NCI-H2081 treated with DMSO at 0.1 percent for 48 hours (cell line): ENCODE data around the gene CYBA.
A peak's percentile ranks its signal among the peaks of the same experiment; 100 is the strongest.

Experiments
- DNase-seq: peaks from one replicate; lab custom pipeline; 2025; lab: John Stamatoyannopoulos, UW

The CYBA gene

DNA sequence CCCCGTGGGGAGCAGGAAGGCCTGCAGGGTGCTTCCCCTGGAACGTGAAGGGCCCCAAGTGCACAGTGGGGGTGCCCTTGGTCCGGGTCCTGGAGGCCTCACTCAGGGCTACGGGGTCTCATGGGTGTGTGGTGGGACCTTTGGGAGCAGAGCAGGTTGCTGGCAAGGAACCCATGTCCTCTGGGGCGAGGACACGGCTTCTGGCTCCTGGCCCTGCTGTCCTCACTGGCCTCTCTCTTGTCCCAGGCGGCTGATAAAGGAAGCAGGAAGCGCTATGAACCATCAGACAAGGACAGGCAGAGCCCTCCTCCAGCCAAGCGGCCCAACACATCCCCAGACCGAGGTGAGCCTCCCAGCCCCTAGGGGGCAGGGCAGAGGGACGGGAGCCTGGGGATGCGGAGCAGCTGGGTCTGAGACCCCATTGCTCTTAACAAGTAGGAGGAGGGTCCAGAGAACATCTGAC is 22.3 kb downstream of the CYBA start:
- DNase-seq = no peak

DNA sequence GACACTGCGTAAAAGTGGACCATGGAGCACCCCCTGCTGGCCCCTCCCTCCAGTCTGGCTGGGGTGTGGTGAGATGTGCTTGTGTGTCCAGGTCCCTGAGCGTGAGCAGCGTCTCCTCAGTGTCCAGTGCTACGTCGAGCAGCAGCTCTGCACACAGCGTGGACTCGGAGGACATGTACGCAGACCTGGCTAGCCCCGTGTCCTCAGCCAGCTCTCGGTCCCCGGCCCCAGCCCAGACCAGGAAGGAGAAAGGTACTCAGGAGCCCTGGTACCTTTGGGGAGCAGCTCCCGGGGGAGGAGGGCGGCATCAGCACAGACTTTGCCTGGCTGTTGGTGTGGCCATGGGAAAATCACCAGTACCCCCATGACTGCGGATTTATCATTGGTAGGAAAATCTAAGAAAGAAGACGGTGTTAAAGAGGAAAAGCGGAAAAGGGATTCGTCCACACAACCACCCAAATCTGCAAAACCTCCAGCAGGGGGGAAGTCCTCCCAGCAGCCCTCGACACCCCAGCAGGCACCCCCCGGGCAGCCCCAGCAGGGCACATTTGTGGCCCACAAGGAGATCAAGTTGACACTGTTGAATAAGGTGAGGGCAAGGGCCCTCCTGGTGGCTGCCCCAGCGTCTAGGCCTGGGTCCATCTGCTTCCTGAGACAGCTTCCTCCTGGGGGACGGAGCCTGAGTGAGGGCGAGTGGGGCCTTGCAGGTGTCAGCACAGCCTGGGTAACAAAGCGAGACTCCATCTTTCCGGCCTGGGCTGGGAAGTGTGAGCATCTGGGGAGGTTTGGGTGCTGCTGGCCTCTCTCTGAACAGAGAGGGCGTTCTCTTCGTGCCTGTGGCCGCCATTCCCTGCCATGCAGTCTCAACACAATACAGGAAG is 23.1 kb downstream of the CYBA start:
- no peak for DNase-seq

DNA sequence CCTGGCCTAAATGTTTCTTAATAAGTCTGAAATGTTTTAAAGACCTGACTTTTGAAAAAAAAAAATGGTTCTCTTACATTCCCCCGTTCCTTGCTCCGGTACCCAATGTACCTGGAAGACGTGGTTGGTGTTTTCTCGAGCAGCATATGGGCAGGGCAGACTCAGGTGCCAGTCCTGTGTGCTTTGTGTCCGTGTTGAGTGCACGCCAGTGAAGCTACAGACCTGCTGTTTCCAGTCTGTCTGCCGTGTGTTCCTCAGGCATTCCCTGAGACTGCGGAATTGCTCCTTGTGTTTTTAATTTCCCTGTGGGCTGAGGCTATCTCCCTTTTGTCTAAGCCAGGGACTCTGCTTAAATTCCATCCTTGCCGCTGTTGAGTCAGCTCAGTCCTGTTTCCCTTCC is 24.2 kb downstream of the CYBA start:
- no peak for DNase-seq

DNA sequence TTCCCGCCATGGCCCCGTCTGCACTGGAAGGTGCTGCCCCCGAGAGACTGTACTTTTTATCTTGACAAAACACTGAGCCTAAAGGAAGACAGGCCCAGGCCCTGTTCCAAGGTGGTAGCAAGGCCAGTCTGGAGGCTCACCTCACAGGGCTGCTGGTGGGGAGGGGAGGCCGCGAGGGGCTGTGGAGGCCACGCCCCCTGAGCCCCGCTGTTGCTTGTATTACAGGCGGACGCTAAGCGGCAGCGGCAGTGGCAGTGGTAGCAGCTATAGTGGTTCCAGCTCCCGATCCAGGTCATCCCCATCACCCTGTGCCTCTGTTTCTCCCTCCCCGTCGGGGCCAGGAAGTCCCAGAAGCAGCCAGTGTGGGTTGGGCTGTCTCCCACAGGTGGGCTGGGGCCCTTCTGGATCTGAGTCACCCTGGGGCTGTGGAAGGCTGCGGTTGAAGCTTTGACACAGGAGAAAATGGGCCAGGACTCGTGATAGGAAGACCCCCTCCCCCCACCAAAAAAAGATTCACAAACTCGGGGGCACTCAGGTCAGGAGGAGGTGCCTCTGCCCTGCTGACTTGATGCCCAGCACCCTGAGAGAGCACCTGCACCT is 25.8 kb downstream of the CYBA start:
- no peak for DNase-seq

DNA sequence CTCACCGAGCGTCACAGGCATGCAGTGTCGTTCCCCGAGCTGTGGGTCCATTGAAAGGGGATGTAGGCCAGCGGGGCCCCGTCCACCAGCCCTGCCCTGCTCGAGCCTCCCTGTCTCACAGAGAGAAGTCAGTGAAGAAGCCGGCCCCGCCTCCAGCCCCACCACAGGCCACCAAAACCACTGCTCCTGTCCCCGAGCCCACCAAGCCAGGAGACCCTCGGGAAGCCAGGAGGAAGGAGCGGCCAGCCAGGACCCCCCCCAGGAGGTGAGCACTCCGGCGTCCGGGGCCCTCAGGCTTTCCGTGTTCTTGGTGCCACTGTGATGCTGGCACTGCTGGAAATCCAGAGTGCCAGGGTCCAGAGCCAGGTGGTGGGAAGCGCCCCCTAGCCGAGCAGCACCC is 26.4 kb downstream of the CYBA start:
- DNase-seq = no peak

DNA sequence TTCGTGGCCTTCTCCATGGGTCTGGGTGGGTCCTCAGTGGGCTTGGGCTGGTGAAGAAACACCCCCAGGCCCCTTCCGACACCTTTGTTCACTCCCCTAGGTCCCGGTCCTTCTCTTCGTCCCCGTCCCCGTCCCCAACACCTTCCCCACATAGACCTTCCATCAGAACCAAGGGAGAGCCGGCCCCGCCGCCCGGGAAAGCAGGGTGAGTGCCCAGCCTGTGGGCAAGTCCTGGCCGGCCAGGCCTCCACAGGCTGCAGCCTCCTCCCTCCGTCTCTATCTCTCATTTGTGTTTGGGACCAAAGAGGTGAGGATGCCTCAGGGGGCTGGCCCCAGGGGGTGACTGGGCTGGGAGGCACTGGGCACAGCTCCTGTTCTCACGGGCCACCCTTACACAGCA is 27.0 kb downstream of the CYBA start:
- DNase-seq = no peak

DNA sequence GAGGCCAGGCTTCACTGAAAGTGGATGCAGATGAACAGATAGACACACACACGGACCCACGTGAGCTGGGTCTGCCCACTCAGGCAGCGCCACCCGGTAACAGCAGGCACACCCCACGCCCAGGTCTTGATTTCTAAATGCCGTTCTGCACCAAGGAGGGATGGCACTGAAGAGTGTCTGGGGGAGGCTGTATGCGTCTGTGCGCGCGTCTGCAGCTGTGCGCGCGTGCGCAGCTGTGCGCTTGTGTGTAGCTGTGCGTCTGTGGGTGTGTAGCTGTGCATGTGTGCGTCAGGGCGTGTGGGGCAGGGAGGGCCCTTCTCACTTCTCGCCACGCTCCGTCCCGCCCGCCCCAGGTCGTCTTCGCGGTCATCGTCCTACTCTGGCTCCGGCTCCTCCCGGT is 28.0 kb downstream of the CYBA start:
- DNase-seq = no peak

DNA sequence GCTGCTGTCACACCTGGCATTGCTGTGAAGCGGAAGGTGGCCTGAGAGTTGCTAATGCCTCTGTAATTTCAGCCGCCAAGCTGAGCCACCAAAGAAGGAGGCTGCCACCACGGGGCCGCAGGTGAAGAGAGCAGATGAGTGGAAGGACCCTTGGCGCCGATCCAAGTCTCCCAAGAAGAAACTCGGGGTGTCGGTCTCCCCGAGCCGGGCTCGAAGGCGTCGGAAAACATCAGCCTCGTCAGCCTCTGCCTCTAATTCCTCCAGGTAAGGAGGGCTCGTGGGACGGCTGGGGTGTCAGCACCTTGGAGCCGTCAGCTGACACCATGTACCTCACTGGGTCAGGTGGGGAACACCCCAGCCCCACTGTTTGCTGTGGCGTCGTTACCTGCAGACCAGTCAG is 28.7 kb downstream of the CYBA start:
- DNase-seq = no peak

DNA sequence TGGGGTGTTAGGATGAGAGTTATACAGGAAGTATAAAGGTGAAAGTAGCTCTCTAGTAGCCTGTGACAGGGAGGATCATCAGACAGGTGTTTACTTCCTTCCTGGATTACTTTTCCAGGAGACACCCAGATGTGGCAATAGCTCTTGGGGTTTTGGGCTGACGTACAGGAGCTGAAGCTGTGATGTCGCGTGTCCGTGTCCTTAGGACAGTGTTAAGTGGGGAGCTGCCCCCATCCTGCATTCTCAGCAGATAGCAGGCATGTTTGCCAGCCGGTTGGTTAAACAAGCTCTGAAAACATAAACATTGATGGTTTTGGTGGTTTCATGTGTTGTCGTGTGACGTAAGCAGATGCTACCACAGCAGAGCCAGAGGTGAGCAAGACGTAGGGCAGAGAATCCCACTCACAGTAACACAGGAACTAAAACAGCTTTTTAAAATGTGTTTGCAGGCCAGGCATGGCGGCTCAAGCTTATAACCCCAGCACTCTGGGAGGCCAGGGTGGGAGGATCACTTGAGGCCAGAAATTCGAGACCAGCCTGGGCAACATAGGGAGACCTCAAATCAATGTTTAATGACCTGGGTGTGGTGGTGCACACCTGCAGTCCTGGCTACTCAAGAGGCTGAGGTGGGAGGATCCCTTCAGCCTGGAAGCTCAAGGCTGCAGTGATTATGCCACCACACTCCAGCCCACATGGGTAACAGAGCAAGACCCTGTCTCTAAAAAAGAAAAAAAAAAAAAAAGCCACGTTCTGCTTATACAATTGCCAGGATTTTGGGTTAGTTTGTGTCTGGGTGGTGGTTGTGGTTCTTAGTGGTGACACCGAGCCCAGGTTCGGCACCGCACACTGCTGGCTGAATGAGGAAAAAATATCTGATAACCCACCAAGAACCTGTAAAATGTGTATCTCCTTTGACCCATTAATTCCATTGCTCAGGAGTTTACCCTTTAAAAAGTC is 30.7 kb downstream of the CYBA start:
- DNase-seq = no peak

DNA sequence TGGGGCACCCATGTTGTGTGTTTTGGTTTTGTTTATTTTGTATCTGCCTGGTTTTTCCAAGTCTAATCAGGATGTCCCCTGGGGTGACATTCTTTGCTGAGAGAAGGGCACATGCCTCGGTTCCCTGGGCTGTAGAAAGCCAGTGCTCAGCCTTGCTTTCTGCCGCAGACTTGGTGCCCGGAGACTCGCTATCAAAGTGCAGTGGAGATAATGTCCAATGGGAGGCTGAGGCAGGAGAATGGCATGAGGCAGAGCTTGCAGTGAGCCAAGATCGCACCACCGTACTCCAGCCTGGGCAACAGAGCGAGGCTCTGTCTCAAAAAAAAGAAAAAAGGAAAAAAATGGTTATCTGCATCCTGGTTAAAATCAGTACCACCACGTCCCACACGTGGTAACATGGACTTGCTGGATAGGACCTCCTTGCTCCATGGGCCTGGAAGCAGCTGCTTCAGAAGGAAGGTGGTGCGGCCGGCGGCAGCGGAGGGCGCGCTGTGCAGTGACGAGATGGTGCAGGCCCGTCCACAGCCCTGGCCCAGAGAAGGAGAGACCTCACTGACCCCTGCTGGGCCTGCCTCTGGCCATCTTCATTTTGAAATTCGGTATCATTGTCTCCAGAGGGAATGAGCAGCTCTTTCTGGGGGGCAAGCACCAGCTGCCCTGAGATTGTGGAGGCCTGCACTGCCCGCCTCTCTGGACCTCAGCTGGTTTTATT is 31.7 kb downstream of the CYBA start:
- DNase-seq = no peak

DNA sequence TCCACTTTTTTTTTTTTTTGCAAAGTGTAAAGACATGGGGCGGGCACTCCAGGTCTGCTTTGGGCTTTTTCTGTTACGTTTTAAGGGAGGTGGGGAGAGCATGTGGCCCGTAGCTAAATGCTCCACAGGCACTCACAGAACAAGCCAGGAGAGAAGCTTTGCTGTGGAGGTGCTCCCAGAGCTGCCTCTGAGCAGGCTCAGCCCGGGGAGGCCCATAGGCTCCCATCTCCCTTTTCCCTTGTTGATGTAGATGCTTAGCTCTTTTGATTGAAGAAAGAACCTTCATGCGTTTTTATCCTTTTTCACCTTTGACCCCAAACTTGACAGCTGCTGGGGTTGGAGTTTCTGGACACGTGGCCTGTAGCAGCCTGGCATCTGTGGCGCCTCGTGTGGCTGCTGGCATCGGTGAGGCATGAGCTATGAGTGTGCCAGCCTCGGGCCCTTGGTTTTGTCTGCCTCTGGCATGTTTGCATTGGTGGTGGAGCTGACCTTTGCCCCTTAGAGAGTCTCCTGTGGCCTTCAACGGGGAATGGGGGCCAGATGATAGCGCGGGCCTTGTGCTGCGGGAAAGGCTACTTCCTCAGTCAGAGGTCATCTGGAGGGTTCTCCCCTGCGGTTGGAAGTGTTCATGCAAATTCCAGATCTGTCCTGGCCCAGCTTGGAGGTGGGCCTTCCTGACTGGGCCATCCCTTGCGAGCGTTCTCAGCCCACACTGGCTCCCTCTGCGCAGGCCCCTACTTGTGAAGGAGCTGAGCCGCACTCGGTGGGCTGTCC is 32.5 kb downstream of the CYBA start:
- no peak for DNase-seq

DNA sequence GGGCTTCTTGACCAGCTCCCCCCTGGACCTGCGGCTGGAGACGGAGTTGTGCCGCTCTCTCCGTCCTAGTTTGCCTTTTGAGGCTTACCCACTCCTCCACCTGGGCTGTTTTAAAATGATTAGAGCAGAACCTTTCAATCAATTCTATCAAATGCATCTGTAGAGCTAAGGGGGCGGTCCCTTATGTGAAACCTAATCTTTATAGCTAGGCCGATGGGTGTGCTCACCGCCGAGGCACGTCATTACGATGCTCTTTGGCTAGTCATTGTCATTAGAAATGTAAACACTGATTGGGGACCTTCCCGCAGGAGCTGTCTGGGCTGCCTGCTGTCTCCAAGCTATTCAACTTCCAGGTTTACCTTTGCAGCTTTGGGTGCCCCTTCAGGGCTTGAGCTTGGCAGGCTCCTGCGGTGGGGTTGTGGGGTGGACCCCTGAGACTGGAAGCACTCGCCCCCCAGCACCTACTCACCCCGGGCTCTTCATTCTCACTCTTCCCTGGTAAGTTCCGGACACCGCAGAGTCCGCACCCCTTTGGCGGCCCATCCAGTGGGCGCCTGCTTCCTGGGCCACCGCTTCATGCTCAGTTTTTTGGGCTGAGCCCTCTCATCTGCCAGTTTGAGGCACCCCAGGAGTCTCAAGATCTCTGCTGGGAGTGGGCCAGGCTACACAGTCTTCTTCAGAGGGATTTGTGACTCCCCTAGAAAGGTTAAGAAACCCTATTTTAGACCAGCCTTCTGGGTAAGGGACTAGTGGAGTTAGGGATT is 33.4 kb downstream of the CYBA start:
- peak; percentile 43 for DNase-seq

DNA sequence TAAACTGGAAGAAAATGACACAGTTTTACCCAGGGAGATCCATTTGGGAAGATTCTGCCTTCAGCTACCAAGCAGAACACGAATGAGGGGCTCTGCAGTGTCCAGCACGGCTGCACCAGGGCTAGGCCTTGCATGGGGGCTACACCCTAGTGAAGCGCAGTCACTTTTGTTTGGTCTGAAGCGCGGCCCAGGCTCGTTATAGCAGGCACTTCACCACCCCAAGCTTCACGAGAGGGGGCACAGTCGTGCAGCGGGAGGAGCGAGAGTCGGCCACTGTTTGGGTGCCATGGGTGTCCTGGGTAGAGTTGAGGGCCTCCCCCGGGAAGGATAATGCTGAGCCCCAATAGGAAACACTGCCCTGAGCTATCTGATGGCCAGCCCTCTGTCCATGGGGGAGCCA is 34.1 kb downstream of the CYBA start:
- no peak for DNase-seq

DNA sequence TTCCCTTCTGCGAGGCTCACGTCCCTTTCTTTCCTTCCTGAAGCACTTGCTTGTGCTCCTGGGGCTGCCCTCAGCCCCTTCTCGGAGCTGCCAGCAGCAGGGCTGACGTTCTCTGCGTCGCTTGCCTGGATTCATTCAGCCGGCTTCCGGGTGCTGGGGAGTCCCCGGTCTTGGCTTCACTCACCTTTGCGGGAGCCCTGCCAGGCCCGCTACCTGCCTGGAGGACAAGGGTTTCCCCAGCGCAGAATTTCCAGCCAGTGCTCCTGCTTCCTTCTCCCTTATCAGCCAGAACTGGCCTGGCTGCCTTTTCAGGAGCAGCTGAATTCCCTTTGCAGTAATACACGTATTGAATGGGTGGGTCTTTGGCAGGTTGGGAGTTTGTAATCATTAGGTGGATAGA is 34.5 kb downstream of the CYBA start:
- no peak for DNase-seq

DNA sequence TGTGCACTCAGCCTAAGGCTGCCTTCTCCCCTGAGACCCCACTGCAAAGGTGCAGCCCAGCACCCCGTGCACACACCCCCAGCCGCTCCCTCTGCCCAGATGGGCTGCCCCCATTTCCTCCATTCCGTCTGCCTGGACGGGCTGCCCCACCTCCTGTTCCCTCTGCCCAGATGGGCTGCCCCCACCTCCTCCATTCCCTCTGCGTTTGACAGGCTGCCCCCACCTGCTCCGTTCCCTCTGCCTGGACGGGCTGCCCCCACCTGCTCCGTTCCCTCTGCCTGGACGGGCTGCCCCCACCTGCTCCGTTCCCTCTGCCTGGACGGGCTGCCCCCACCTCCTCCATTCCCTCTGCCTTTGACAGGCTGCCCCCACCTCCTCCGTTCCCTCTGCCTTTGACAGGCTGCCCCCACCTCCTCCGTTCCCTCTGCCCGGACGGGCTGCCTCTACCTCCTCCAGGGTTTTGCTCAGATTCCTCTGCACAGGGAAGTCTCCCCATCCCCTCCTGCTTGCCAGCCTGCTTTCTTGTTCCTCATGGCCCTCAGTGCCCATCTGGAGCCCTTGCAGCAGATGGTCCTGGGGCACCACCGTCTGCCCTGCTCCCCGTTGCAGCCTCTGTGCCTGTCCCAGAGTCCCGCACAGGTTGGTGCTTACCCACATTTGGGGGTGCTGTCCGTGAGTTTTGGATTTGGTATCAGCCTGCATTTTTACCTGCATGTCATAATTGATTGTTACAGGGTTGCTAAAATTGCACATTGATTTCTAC is 35.9 kb downstream of the CYBA start:
- no peak for DNase-seq

DNA sequence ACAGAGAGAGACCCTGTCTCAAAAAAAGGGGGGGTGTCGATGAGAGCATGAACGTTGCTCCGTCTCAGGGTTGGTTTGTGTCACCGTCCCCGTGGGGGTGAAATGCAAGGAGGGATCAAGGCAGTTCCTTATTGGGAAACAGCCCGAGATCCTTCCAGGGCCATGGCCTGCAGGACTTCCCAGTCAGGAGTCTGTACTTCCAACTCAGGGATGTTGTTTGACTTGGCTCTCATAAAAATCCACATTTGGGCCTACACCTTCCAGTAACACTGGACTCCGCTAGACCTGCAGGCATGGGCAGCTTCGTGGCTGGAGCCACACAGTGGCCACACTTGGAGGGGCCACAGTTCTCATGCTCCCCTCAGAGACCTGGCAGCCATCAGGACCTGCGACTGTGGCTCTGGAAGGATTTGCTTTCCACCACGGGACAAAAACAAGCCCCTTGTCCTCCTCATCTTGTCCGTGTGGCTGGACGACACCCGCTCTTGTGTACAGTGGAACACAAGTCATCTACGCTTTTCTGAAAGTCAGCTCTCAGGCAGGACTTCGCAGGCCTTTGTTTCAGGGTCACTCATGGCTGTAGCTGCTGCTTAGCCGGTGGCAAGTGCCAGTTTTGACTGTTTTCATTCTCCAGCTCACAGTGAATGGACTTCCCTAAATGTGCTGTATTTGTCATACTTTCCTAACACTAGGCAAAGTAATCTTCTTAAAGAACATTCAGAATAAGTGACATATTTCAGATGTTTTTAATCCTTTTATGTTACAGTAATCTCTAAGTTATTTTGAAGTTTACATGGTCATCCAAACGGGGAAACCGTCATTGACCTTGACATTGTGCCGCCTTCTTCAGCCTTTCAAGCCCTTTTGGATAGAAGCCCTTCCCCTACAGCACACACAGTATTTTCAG is 36.7 kb downstream of the CYBA start:
- DNase-seq = no peak

DNA sequence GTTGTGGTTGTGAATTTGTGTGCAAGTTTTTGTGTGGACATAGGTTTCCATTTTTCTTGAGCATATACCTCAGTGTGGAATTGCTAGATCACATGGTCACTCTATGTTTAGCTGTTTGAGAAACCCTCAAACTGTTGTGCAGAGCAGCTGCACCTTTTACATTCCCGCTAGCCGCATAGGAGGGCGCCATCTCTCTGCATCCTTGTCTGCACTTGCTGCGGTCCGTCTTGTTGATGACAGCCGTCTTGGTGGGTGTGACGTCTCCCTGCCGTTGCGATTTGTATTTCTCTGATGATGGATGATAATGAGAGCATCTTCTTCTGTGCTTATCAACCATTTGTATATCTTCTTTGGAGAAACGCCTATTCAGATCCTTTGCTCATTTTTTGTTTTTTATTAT is 37.6 kb downstream of the CYBA start:
- no peak for DNase-seq
